Nephron (organoid): ENCODE data around the gene FAM151B.

Experiments
- H3K27ac Mint-ChIP-seq, 3 experiments: 2 replicates each; pipeline ENCODE4 v1.8.0; 2020; ENCODE audit warnings: mixed read lengths in 3 of 3, mild to moderate bottlenecking in 2 of 3, moderate library complexity in 1 of 3
- H3K27me3 Mint-ChIP-seq: 2 replicates; pipeline ENCODE4 v1.8.0; 2021; ENCODE audit warnings: low read depth, mild to moderate bottlenecking, moderate library complexity, mixed read lengths
- H3K36me3 Mint-ChIP-seq: 2 replicates; pipeline ENCODE4 v1.8.0; 2020; ENCODE audit warnings: low read depth, mixed read lengths
- H3K4me1 Mint-ChIP-seq: 2 replicates; pipeline ENCODE4 v1.8.0; 2020; ENCODE audit warnings: mixed read lengths
- H3K4me3 Mint-ChIP-seq, 3 experiments: 2 replicates each; pipeline ENCODE4 v1.8.0; 2020; ENCODE audit warnings: mild to moderate bottlenecking in 3 of 3, mixed read lengths in 3 of 3, moderate library complexity in 2 of 3
- H3K9me3 Mint-ChIP-seq: 2 replicates; pipeline ENCODE4 v1.8.0; 2020; ENCODE audit warnings: mixed read lengths
- TF ChIP-seq, protein P1 (sequence below), 3 experiments: fragments of 200-600 bp; sonication (generic); IDR thresholded peaks; one replicate each; pipeline ENCODE4 v1.5.0; 2021; ENCODE audit warnings: antibody characterized with exemption in 3 of 3; ENCODE audit not compliant: unreplicated experiment in 3 of 3

Gene FAM151B

DNA sequence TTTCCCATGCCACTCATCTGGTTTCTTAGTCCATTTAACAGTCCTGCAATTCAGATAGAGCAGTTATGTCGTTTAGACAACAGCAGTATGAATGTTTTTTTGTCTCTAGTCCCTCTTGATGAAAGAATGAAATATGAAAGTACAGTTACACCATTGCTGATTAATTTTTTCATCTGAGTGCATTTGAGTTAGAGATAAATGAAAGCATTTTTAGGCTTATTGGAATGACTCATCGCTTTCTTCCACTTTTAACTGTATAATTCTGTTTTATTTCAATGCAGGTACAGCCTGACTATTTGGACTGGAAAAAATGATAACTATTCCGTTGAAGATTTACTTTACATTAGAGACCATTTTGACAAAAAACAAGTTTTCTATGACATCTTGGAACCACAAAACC is 53.5 kb downstream of the FAM151B start:
- no peaks in the 10 kb centered on the region for H3K4me1 Mint-ChIP-seq
- no peak overlapping the region for H3K4me3 Mint-ChIP-seq
- H3K27ac Mint-ChIP-seq = no peak overlapping the region
- H3K36me3 Mint-ChIP-seq = no peaks in the 10 kb centered on the region
- TF ChIP-seq, protein P1, sequence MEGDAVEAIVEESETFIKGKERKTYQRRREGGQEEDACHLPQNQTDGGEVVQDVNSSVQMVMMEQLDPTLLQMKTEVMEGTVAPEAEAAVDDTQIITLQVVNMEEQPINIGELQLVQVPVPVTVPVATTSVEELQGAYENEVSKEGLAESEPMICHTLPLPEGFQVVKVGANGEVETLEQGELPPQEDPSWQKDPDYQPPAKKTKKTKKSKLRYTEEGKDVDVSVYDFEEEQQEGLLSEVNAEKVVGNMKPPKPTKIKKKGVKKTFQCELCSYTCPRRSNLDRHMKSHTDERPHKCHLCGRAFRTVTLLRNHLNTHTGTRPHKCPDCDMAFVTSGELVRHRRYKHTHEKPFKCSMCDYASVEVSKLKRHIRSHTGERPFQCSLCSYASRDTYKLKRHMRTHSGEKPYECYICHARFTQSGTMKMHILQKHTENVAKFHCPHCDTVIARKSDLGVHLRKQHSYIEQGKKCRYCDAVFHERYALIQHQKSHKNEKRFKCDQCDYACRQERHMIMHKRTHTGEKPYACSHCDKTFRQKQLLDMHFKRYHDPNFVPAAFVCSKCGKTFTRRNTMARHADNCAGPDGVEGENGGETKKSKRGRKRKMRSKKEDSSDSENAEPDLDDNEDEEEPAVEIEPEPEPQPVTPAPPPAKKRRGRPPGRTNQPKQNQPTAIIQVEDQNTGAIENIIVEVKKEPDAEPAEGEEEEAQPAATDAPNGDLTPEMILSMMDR (IDR thresholded peaks at IDR 0.05; ENCODE audit: unreplicated experiment in 3 of 3) = no peak
- no peaks in the 10 kb centered on the region for H3K9me3 Mint-ChIP-seq
- no peaks in the 10 kb centered on the region for H3K27me3 Mint-ChIP-seq

DNA sequence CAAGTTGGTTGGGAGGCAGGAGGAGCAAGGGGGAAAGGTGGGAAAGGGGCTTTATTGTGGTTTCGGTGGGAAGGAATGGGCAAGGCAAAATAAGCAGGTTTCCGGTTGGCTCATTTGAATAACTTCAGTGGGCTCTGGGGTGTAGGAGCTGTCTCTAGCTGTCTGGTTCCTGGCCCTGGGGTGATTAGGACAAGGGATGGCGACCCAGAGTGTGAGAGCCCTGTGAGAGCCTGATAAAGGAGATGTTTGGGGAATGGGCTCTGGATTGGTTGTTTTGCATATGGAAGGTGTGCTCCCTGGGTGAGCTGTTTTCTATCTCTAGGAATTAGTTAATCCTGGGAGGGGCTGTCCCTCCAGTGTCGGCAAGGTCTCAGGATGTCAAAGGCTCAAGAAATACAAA is 66.7 kb downstream of the FAM151B start:
- no peaks in the 10 kb centered on the region for H3K36me3 Mint-ChIP-seq
- peaks cover 30% of the 10 kb centered on the region for H3K27me3 Mint-ChIP-seq
- no peak overlapping the region for H3K4me3 Mint-ChIP-seq
- TF ChIP-seq, protein P1 (IDR thresholded peaks at IDR 0.05; ENCODE audit: unreplicated experiment in 3 of 3) = no peak
- H3K9me3 Mint-ChIP-seq = no peaks in the 10 kb centered on the region
- no peaks in the 10 kb centered on the region for H3K4me1 Mint-ChIP-seq
- no peak overlapping the region for H3K27ac Mint-ChIP-seq

DNA sequence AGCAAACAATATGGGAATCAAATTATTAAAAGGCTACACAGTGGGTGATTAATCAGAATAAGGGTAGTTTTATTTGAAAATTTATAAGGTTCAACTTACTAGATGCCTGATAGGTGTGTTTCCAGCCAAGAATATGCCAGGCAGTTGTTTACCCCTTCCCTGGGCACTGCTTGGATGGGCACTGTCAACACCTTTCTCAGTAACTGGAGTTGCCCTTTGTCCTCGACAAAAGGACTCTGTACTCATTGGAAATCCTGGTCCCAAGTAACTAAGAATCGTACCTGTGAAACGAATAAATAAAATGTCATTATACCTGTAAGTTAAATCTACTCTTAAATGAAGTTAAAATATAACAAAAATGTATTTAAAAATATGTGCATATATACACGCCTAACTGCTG is 67.2 kb downstream of the FAM151B start:
- H3K4me1 Mint-ChIP-seq = no peaks in the 10 kb centered on the region
- TF ChIP-seq, protein P1 (IDR thresholded peaks at IDR 0.05; ENCODE audit: unreplicated experiment in 3 of 3) = no peak
- no peak overlapping the region for H3K27ac Mint-ChIP-seq

DNA sequence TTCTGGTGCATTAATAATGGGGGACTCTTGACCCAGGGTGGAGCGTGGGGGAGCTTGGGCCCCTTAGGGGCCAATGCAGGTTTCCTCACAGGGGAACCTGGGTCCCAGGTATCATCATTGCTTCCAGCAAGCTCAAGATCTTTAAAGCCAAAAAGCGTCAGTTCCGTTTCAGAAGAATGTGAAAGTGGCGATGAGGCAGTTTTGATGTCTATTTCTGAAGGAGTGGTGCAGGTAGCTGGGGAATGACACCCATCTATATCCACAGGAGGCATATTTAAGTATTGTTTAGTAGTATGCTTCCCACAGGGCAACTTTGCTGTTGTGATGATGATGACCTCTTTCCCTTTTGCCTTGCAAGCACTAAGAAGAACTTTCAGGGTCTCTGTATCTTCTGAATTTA is 71.3 kb downstream of the FAM151B start:
- peaks cover 45% of the 10 kb centered on the region for H3K27me3 Mint-ChIP-seq
- H3K27ac Mint-ChIP-seq = no peak overlapping the region
- H3K9me3 Mint-ChIP-seq = no peaks in the 10 kb centered on the region
- H3K36me3 Mint-ChIP-seq = no peaks in the 10 kb centered on the region
- no peaks in the 10 kb centered on the region for H3K4me1 Mint-ChIP-seq
- TF ChIP-seq, protein P1 (IDR thresholded peaks at IDR 0.05; ENCODE audit: unreplicated experiment in 3 of 3) = no peak
- H3K4me3 Mint-ChIP-seq = no peak overlapping the region

More for the DNA sequence above, 67.2 kb downstream of the FAM151B start:
- peaks cover 32% of the 10 kb centered on the region for H3K27me3 Mint-ChIP-seq
- no peak overlapping the region for H3K4me3 Mint-ChIP-seq
- H3K9me3 Mint-ChIP-seq = no peaks in the 10 kb centered on the region
- no peaks in the 10 kb centered on the region for H3K36me3 Mint-ChIP-seq

DNA sequence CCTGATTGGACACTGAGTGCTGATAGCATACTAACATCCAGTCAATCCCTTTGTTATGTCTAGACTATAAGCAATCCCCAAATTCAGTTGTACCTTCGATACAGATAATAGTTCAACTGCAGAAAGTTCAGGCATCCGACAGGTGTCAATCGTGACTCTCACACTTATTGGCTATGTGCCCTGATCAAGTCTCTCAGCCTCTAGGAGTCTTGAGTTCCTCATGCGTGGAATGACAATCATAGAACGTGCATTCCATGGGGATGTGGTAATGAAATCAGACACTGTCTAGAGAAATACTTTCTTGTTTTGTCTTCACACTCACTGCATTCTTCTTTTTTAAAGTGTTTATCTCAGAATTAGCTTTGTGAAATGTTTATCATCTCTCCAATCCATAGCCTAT is 77.4 kb downstream of the FAM151B start:
- Mint-ChIP-seq H3K27me3 (peaks cover 73% of the 10 kb centered on the region), H3K36me3 (no peaks in the 10 kb centered on the region), H3K9me3 (no peaks in the 10 kb centered on the region), H3K4me1 (no peaks in the 10 kb centered on the region), H3K4me3 (no peak overlapping the region), H3K27ac (no peak overlapping the region)
- TF ChIP-seq, protein P1 (IDR thresholded peaks at IDR 0.05; ENCODE audit: unreplicated experiment in 3 of 3) = no peak

DNA sequence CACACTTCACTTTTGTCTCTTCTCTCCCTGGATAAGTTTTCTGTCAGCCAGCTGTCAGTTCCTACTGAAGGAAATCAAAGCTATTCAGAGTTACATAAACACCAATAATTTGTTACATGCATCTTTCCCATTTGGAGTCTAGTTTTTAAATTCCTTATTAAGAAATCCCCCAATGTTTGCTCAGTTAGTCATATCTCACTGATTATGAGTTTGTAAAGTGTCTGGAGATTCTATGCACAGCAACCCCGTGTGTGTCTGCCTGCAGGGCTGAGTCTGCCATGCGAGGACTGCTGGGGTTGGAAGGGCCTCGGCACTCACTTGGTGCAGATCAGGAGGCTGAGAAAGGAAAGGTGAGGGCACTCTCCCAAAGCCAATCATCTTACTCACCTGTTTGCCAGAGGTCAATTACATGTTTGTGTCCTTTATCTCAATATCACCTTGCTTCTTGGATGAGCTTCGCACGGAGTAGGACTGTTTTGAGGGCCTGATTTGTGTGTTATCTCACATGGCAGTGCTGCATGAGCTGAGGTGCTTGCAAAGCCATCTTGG is 78.9 kb downstream of the FAM151B start:
- no peak overlapping the region for H3K27ac Mint-ChIP-seq
- TF ChIP-seq, protein P1 (IDR thresholded peaks at IDR 0.05; ENCODE audit: unreplicated experiment in 3 of 3) = no peak
- H3K4me3 Mint-ChIP-seq = no peak overlapping the region
- H3K36me3 Mint-ChIP-seq = no peaks in the 10 kb centered on the region
- H3K4me1 Mint-ChIP-seq = no peaks in the 10 kb centered on the region
- peaks cover 82% of the 10 kb centered on the region for H3K27me3 Mint-ChIP-seq
- peaks cover 4% of the 10 kb centered on the region for H3K9me3 Mint-ChIP-seq
